Stimulated activated CD4-positive, alpha-beta T cell treated with anti-CD3 and anti-CD28 coated beads, TNF-alpha, amount 100 ng/mL, for 1 hour (primary cell): ENCODE results near the gene LIN7A.

ENCODE experiments used
- DNase-seq, 3 donors: peaks; one replicate each; pipeline ENCODE4 v3.0.0-alpha.2; 2020; ENCODE audit warnings: low read depth in 3 of 3, low spot score in 1 of 3

The LIN7A gene

GRCh38 chr12:80937391-80938238 is at the start of gene LIN7A:
LIN7A (minus strand) TSS chr12:80937934; CDS start chr12:80937722, 212 bp downstream.
- no peak for DNase-seq

GRCh38 chr12:80986224-80986623 is 48.5 kb upstream of the LIN7A start:
- no peak for DNase-seq

GRCh38 chr12:80979816-80980215 is 42.1 kb upstream of the LIN7A start:
- no peak for DNase-seq

- no peak for DNase-seq
Measured at GRCh38 chr12:80979251-80979650, 41.5 kb upstream of the LIN7A start.

- no peak for DNase-seq
Measured at GRCh38 chr12:80977346-80977745, 39.6 kb upstream of the LIN7A start.

GRCh38 chr12:80968326-80968725 is 30.6 kb upstream of the LIN7A start:
- DNase-seq = no peak

- DNase-seq = no peak
Measured at GRCh38 chr12:80967565-80967964, 29.8 kb upstream of the LIN7A start.

GRCh38 chr12:80966001-80966400 is 28.3 kb upstream of the LIN7A start:
- DNase-seq = no peak

- no peak for DNase-seq
Measured at GRCh38 chr12:80958162-80958561, 20.4 kb upstream of the LIN7A start.

- DNase-seq = no peak
Measured at GRCh38 chr12:80954857-80955520, 17.3 kb upstream of the LIN7A start.

- no peak for DNase-seq
Measured at GRCh38 chr12:80952443-80952842, 14.7 kb upstream of the LIN7A start.

GRCh38 chr12:80946591-80946990 is 8.9 kb upstream of the LIN7A start:
- no peak for DNase-seq

GRCh38 chr12:80943338-80943737 is 5.6 kb upstream of the LIN7A start:
- DNase-seq = no peak

GRCh38 chr12:80941916-80942315 is 4.2 kb upstream of the LIN7A start:
- no peak for DNase-seq

- DNase-seq = no peak
Measured at GRCh38 chr12:80939231-80939950, 1.7 kb upstream of the LIN7A start.

GRCh38 chr12:80938397-80938796 is 663 bp upstream of the LIN7A start:
- DNase-seq = no peak

GRCh38 chr12:80936642-80937390 is 918 bp downstream of the LIN7A start:
- no peak for DNase-seq

- no peak for DNase-seq
Measured at GRCh38 chr12:80936353-80936641, 1.4 kb downstream of the LIN7A start.

- DNase-seq = no peak
Measured at GRCh38 chr12:80935111-80935510, 2.6 kb downstream of the LIN7A start.

GRCh38 chr12:80925983-80926382 is 11.8 kb downstream of the LIN7A start:
- no peak for DNase-seq

GRCh38 chr12:80925237-80925636 is 12.5 kb downstream of the LIN7A start:
- no peak for DNase-seq
